K562 (cell line): ENCODE results near the gene CACNA2D3. TPM values are rescaled to one million over a fixed set of nuclear protein-coding genes. Genes with fewer than 3 reads are reported as not detected.

ENCODE experiments used
- ATAC-seq: fragments of 200-7000 bp; cut with Tn5 transposase; 3 replicates; pipeline ENCODE4 v1.9.1; 2020; ENCODE audit warnings: moderate library complexity
- BruUV-seq: library from RNA; stranded (reverse); fragments of 400-500 nt; replicated peaks from 2 replicates; lab custom pipeline; 2021; lab: Mats Ljungman, UMichigan
- CTCF ChIA-PET: fragments of 300-600 bp; formaldehyde crosslinking; extraction: SDS; loops from one replicate; lab custom pipeline; 2021; ENCODE audit warnings: low intra/inter-chr PET ratio; lab: Yijun Ruan, JAX
- POLR2A ChIA-PET: fragments of 300-600, 350-650 bp; sonication (Branson Sonifier 250); formaldehyde crosslinking; extraction: SDS; loops from one replicate; lab custom pipeline; 2021; ENCODE audit warnings: antibody characterized with exemption, inconsistent platforms; lab: Yijun Ruan, JAX
- DNase-seq, 4 experiments: peaks; one replicate each; pipeline versions ENCODE4 v3.0.0 to v3.0.0-alpha.2; 2011 to 2018; ENCODE audit warnings: low spot score in 3 of 4, mixed read lengths in 3 of 4; ENCODE audit errors: extremely low read depth in 1 of 4
- FAIRE-seq: peaks from 2 replicates; lab custom pipeline; 2011; peaks lifted over from hg19 to GRCh38; lab: Jason Lieb, UNC
- H2AFZ ChIP-seq: 2 replicates; pipeline ENCODE4 v1.6.0; 2011; ENCODE audit warnings: low read depth, low read length, control low read depth, inconsistent platforms
- H3K27ac ChIP-seq: fragments of 200-600 bp; 3 replicates; pipeline ENCODE4 v1.8.0; 2011; ENCODE audit warnings: low read depth, mild to moderate bottlenecking, control low read depth, inconsistent platforms, low read length, moderate library complexity, mixed read lengths; ENCODE audit errors: extremely low read depth
- H3K27me3 ChIP-seq, 2 experiments: fragments of 300-600 bp in 1 of 2; 2 replicates in 1 of 2; 3 replicates in 1 of 2; pipeline versions ENCODE4 v1.6.0 to v1.8.0; 2011; ENCODE audit warnings: inconsistent platforms in 2 of 2, low read length in 2 of 2, mild to moderate bottlenecking in 1 of 2, mixed read lengths in 1 of 2, moderate library complexity in 1 of 2; ENCODE audit not compliant: control insufficient read depth in 2 of 2, insufficient read depth in 2 of 2
- H3K36me3 ChIP-seq: fragments of 300-600 bp; 3 replicates; pipeline ENCODE4 v1.8.0; 2011; ENCODE audit warnings: mild to moderate bottlenecking, low read length, inconsistent platforms; ENCODE audit not compliant: control insufficient read depth, insufficient read depth
- H3K4me1 ChIP-seq, 2 experiments: fragments of 200-600 bp in 1 of 2; replicated peaks in 1 of 2; 2 replicates in 1 of 2; 3 replicates in 1 of 2; pipeline versions ENCODE4 v1.5.1 to v1.8.0; 2011; ENCODE audit warnings: inconsistent platforms in 2 of 2, low read length in 2 of 2, mild to moderate bottlenecking in 1 of 2, mixed read lengths in 1 of 2, moderate library complexity in 1 of 2; ENCODE audit not compliant: control insufficient read depth in 2 of 2, insufficient read depth in 2 of 2
- H3K4me2 ChIP-seq: 2 replicates; pipeline ENCODE4 v1.6.1; 2011; ENCODE audit warnings: low read length, control low read depth, inconsistent platforms, mixed read lengths; ENCODE audit not compliant: insufficient read depth
- H3K4me3 ChIP-seq: fragments of 200-600 bp; sonication (generic), shearing (Covaris generic); 2 replicates; pipeline ENCODE4 v1.5.1; 2016; ENCODE audit warnings: control low read depth, inconsistent platforms
- H3K79me2 ChIP-seq: fragments of 200-600 bp; 3 replicates; pipeline ENCODE4 v1.8.0; 2011; ENCODE audit warnings: low read length, inconsistent platforms; ENCODE audit not compliant: control insufficient read depth, insufficient read depth
- H3K9ac ChIP-seq, 2 experiments: 2 replicates each; pipeline versions ENCODE4 v1.6.0 to v1.6.1; 2011; ENCODE audit warnings: low read depth in 2 of 2, low read length in 2 of 2, control low read depth in 1 of 2, inconsistent platforms in 1 of 2, mild to moderate bottlenecking in 1 of 2, mixed read lengths in 1 of 2; ENCODE audit not compliant: insufficient read depth in 1 of 2
- H3K9me1 ChIP-seq: one replicate; pipeline ENCODE4 v1.6.0; 2011; ENCODE audit warnings: inconsistent platforms, mild to moderate bottlenecking, low read length, moderate library complexity; ENCODE audit not compliant: control insufficient read depth, insufficient read depth
- H3K9me3 ChIP-seq: replicated peaks from 2 replicates; pipeline ENCODE4 v1.5.1; 2011; ENCODE audit warnings: low read depth, low read length, inconsistent platforms; ENCODE audit not compliant: control insufficient read depth, insufficient read depth
- H4K20me1 ChIP-seq: replicated peaks from 2 replicates; pipeline ENCODE4 v1.6.1; 2011; ENCODE audit warnings: low read length, inconsistent platforms, mixed read lengths; ENCODE audit not compliant: control insufficient read depth, insufficient read depth
- CHD1 ChIP-seq: fragments of 200-600 bp; sonication (generic); IDR thresholded peaks from one replicate; pipeline ENCODE4 v1.6.1; 2012; ENCODE audit warnings: mild to moderate bottlenecking, moderate library complexity, low read length, inconsistent platforms
- MTA1 ChIP-seq: fragments of 450-650 bp; IDR thresholded peaks from 2 replicates; pipeline ENCODE4 v1.6.1; 2017; ENCODE audit warnings: borderline replicate concordance
- MXI1 ChIP-seq: IDR thresholded peaks from 2 replicates; pipeline ENCODE4 v1.6.1; 2011; ENCODE audit warnings: low read depth, mild to moderate bottlenecking, improper control_type of control experiment, low read length
- NCOA4 ChIP-seq: fragments of 450-650 bp; IDR thresholded peaks from 2 replicates; pipeline ENCODE4 v1.6.1; 2018; ENCODE audit warnings: mild to moderate bottlenecking; ENCODE audit not compliant: partially characterized antibody
- POLR3A ChIP-seq: IDR thresholded peaks from 2 replicates; pipeline ENCODE4 v1.6.1; 2011; ENCODE audit warnings: borderline replicate concordance, mild to moderate bottlenecking, moderate library complexity; ENCODE audit not compliant: insufficient read length, insufficient read depth; ENCODE audit errors: extremely low read depth
- RBM22 ChIP-seq: fragments of 200-400 bp; formaldehyde crosslinking; IDR thresholded peaks from 2 replicates; pipeline ENCODE4 v1.6.1; 2018; ENCODE audit warnings: low read length, low read depth; ENCODE audit not compliant: poor library complexity, severe bottlenecking
- ZFP1 ChIP-seq: fragments of 450-650 bp; formaldehyde crosslinking; IDR thresholded peaks from 2 replicates; pipeline ENCODE4 v1.4.0; 2020; ENCODE audit warnings: mild to moderate bottlenecking, mixed read lengths
- ZKSCAN1 ChIP-seq: fragments of 150-350 bp; IDR thresholded peaks from 2 replicates; pipeline ENCODE4 v1.6.1; 2016; ENCODE audit warnings: low read depth, low read length
- ZNF232 ChIP-seq: sonication (generic); formaldehyde crosslinking; IDR thresholded peaks from 2 replicates; pipeline ENCODE4 v1.8.0; 2022; ENCODE audit warnings: mild to moderate bottlenecking, missing genetic modification reagents
- WGBS: fragments of 100-300 bp; shearing (Covaris generic); methylation state at CpG from one replicate; pipeline ENCODE4 v1.1.6; 2016; ENCODE audit warnings: low coverage, mixed read lengths; ENCODE audit not compliant: insufficient coverage; ENCODE audit errors: missing lambda C conversion rate; 5-methylcytosine and 5-hydroxymethylcytosine counted together
- in situ Hi-C: fragments of 300-500 bp; cut with MboI; formaldehyde crosslinking; loops from 4 replicates; pipeline ENCODE4 v1.15.0; 2018; ENCODE audit warnings: inconsistent platforms, mixed read lengths
- intact Hi-C: fragments of 100-400 bp; cut with micrococcal nuclease; formaldehyde crosslinking; loops from 2 replicates; pipeline ENCODE4 v1.14.2; 2022
- polyA plus RNA-seq, 8 experiments: library from polyadenylated mRNA; depleted of rRNA in 4 of 8; stranded (reverse) in 5 of 8; unstranded in 3 of 8; fragments of >200 nt; fragmentation: Nextera tagmentation in 2 of 8; fragmentation: Illumina TruSeq in 1 of 8; extraction: Ambion mirVana in 2 of 8; extraction: Trizol in 1 of 8; gene quantifications; 2 replicates each; pipeline versions ENCODE4 v1.2.1 to v1.2.3, GENCODE V29; 2011 to 2014; ENCODE audit warnings: inconsistent platforms in 1 of 8, missing spikeins in 1 of 8
- total RNA-seq, 7 experiments: library from RNA; depleted of rRNA in 6 of 7; stranded (reverse); fragments of >200 nt in 6 of 7; fragmentation: Illumina TruSeq in 2 of 7; extraction: Trizol in 2 of 7; gene quantifications; 2 replicates each; pipeline versions ENCODE4 v1.2.1 to v1.2.3, GENCODE V29; 2011 to 2021; ENCODE audit warnings: low replicate concordance in 1 of 7
- TF ChIP-seq, protein P1 (sequence below): fragments of 250-450 bp; sonication (Bioruptor Pico); IDR thresholded peaks from 2 replicates; pipeline ENCODE4 v1.5.0; 2021

CACNA2D3 gene
- total and polyA plus RNA-seq, 9 of the 15 experiments (the other 6 are each of a cell fraction or from before 2014, with no cell fraction given) = 0.01 TPM; not detected in 8

GRCh38 chr3:55118451-55118850 is 996.1 kb downstream of the CACNA2D3 start:
- no TSS peak for BruUV-seq
- Histone ChIP-seq H3K27me3 (no peaks in the 10 kb centered on the region), H3K79me2 (no peaks in the 10 kb centered on the region), H3K9me3 (no peaks in the 10 kb centered on the region), H3K27ac (no peak overlapping the region), H3K4me1 (no peaks in the 10 kb centered on the region), H3K36me3 (no peaks in the 10 kb centered on the region), H3K9me1 (no peaks in the 10 kb centered on the region), H4K20me1 (no peaks in the 10 kb centered on the region), H3K4me2 (no peak overlapping the region), H3K9ac (no peak overlapping the region), H3K4me3 (no peak overlapping the region)
- 0% methylated on average over 3 of the region's 5 CpGs for WGBS
- intact Hi-C loops = no loop called here
- ChIA-PET POLR2A (no interaction called here), CTCF (no interaction called here)
- ATAC-seq (no peak), DNase-seq (no peak), FAIRE-seq (no peak)
- in situ Hi-C loops = no loop called here
- no peak for TF ChIP-seq MXI1
- TF ChIP-seq CHD1 = no peak
- no peak for TF ChIP-seq POLR3A
- TF ChIP-seq, protein P1, sequence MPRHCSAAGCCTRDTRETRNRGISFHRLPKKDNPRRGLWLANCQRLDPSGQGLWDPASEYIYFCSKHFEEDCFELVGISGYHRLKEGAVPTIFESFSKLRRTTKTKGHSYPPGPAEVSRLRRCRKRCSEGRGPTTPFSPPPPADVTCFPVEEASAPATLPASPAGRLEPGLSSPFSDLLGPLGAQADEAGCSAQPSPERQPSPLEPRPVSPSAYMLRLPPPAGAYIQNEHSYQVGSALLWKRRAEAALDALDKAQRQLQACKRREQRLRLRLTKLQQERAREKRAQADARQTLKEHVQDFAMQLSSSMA (CRISPR knock-in tag) = no peak
- no peak for TF ChIP-seq MTA1
- no peak for TF ChIP-seq NCOA4
- TF ChIP-seq ZNF232 (CRISPR knock-in tag) = no peak
- no peak for TF ChIP-seq RBM22
- TF ChIP-seq ZKSCAN1 = no peak
- TF ChIP-seq ZFP1 (CRISPR knock-in tag) = no peak
- TF ChIP-seq, all 486 proteins: peak for 0
- H2AFZ ChIP-seq = no peak overlapping the region
